ENCODE measurements around the gene PRRX2. TPM values are rescaled to one million over a fixed set of nuclear protein-coding genes. Genes with fewer than 3 reads are reported as not detected.

Gene PRRX2
- total and polyA plus RNA-seq, 7 experiments from 2014 or later, result 1.1 TPM; not detected in 6

DNA sequence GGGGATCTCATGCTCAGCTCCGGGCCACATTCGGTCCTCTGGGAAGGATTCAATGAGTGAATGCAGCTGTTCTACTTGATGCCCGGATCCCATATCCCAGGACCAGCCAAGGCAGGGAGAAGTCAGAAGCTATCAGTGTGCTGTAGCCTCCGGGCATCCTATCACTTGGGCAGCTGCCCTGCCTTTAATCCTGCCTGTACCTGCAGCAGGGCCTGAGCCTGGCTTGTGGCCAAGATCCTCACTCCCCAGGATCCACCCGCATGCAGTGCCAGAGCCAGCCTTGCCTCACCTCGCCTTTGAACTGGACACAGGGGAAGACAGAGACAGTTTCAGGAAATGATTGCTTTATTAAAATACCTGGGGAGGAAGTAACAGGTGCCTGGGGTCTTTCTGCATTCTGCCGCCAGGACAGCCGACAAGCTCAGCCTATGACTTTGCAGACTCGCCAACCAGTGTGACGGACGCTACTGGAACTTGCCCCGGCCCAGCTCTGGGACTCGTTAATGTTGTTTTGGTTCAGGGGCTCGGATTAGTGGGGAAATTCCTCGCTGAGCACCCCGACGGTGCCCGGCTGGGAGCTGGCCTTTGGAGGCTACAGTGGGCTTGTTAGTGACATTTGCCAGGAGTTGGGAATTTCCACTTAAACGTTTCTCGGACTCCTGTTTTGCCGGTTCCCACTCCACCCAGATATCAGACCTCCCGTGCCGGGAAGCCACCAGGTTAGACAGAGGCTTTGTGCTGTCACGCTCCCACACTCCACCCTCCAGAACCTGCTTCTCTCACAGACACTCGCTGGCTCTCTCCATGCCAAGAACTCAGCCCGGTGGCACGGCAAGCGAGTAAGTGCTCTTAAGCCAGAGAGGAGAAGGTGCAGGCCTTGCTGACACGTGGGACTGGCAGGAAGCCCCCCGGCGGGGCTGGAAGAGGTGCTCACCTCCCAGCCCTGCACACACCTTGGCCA, 86.7 kb downstream of the PRRX2 start:
- no peaks in the 10 kb centered on the region for H3K9me3 Mint-ChIP-seq
- peaks cover 0 to 13% (median 0%) of the 10 kb centered on the region in 5 donors for H3K27me3 Mint-ChIP-seq
- intact Hi-C loops (cut with micrococcal nuclease), result no loop called here
- ChIA-PET POLR2A (no interaction called here), CTCF (interaction anchor here (0.6 kb wide), 1 partner anchor 34 kb away, joined by 3 read pairs; no protein-coding TSS in a partner anchor)
- DNase-seq, result no peak
- peak overlapping the region in 3 of 9 donors; percentile 10 to 62 (median 20) for H3K27ac Mint-ChIP-seq
- H3K36me3 Mint-ChIP-seq, result no peaks in the 10 kb centered on the region
- no peak overlapping the region for H3K4me3 ChIP-seq (ENCODE audit: low read length)
- no peak overlapping the region for H3K27ac ChIP-seq (ENCODE audit: low read depth, low read length)
- H3K9me3 ChIP-seq (ENCODE audit: control insufficient read depth in 2 of 3, low read length in 3 of 3), result no peaks in the 10 kb centered on the region
- no peaks in the 10 kb centered on the region for H3K36me3 ChIP-seq (ENCODE audit: control insufficient read depth in 2 of 3, insufficient read depth in 3 of 3, low read length in 3 of 3)
- H3K4me1 ChIP-seq (ENCODE audit: control insufficient read depth in 2 of 2, insufficient read depth in 2 of 2, low read length in 2 of 2), result peaks cover 0 to 6% of the 10 kb centered on the region in 2 donors
- peaks cover 9 to 31% (median 15%) of the 10 kb centered on the region in 7 donors for H3K4me1 Mint-ChIP-seq
- H3K4me3 Mint-ChIP-seq, result peak overlapping the region in 7 of 10 donors; percentile 7 to 76 (median 50)
- H3K27me3 ChIP-seq (ENCODE audit: control insufficient read depth in 2 of 2, insufficient read depth in 2 of 2, low read length in 2 of 2), result no peaks in the 10 kb centered on the region
- no peak for ATAC-seq

DNA sequence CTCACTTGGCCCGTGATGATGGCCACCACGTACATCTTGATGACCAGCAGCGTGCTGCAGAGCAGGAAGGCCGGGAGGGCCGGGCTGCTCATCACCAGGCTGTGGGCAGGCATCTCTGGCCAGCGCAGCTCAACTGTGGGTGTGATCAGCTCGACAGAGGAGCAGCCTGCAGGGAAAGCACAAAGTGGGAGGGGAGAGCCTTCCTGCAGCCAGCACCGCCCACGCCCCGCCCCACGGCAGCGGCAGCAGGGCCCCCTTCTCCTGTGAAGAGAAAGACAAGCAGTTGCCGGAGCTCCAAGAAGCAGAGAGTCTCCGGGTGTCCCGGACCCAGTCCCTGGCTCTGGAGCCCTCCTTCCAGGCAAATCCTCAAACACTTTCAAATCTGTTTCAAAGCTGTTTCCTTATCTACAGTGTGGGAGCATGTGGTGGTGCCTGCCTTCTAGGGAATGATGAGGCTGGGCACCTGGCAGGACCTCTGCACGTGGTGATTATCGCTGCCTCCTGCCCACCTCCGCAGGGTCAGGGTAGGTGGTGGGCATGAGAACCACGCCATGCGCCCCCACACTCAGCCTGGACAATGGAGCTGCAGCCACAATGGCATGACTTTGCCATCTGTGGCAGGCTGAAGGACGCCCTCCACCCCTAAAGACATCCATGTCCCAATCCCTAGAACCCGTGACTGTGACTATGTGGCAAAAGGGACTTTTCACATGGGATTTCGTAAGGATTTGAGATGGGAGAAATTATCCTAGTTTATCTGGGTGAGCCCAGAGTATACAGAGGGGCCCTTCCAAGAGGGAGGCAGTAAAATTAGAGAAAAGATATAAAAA, 87.7 kb downstream of the PRRX2 start, which contains the start of gene PTGES:
TSS of gene PTGES (minus strand) at position 143 of the 830 bp plus-strand sequence. CDS start at position 113, 30 bp downstream.
- H3K4me3 ChIP-seq (ENCODE audit: low read length), result no peak within 1 kb of the TSS
- H3K9me3 ChIP-seq (ENCODE audit: control insufficient read depth in 2 of 3, low read length in 3 of 3), result no peaks in the 10 kb centered on the region
- ATAC-seq (peak; percentile 87), DNase-seq (peak; percentile 39 to 67 (median 50))
- H3K27me3 ChIP-seq (ENCODE audit: control insufficient read depth in 2 of 2, insufficient read depth in 2 of 2, low read length in 2 of 2), result no peaks in the 10 kb centered on the region
- intact Hi-C loops (cut with micrococcal nuclease), result no loop called here
- peaks cover 0 to 6% of the 10 kb centered on the region in 2 donors for H3K4me1 ChIP-seq (ENCODE audit: control insufficient read depth in 2 of 2, insufficient read depth in 2 of 2, low read length in 2 of 2)
- Mint-ChIP-seq H3K36me3 (no peaks in the 10 kb centered on the region), H3K27me3 (peaks cover 0 to 14% (median 3%) of the 10 kb centered on the region in 5 donors), H3K9me3 (no peaks in the 10 kb centered on the region), H3K4me3 (peak within 1 kb of the TSS in 8 of 10 donors; percentile 42 to 76 (median 50)), H3K27ac (peak within 1 kb of the TSS in 3 of 9 donors; percentile 10 to 62 (median 20)), H3K4me1 (peaks cover 9 to 41% (median 21%) of the 10 kb centered on the region in 7 donors)
- ChIA-PET POLR2A (no interaction called here), CTCF (interaction anchor here (0.6 to 1.4 kb wide), 2 partner anchors 15 to 33 kb away, joined by 3 to 4 read pairs; no protein-coding TSS in a partner anchor)
- no peaks in the 10 kb centered on the region for H3K36me3 ChIP-seq (ENCODE audit: control insufficient read depth in 2 of 3, insufficient read depth in 3 of 3, low read length in 3 of 3)
- no peak within 1 kb of the TSS for H3K27ac ChIP-seq (ENCODE audit: low read depth, low read length)

DNA sequence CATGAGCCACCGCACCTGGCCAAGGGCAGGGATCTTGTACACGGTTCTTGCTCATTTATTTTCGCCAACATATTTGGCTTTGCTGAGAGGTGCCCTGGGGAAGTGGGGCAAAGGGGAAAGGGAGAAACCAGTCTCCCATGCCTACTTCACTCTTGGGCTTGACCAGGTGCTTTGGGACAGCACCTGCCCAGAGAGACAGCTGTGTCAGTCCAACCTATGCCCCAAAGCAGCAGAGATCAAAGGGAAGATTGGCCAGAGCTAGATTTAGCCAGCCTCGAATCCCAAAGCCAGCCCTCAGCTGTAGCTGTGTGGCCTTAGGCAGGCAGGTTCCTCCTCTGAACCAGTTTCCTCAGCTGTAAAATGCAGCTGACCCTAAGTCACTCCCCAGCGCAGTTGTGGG, 89.7 kb downstream of the PRRX2 start:
- peaks cover 0 to 15% (median 5%) of the 10 kb centered on the region in 5 donors for H3K27me3 Mint-ChIP-seq
- Histone ChIP-seq H3K4me3 (ENCODE audit: low read length) (no peak overlapping the region), H3K27ac (ENCODE audit: low read depth, low read length) (no peak overlapping the region), H3K9me3 (ENCODE audit: control insufficient read depth in 2 of 3, low read length in 3 of 3) (no peaks in the 10 kb centered on the region), H3K27me3 (ENCODE audit: control insufficient read depth in 2 of 2, insufficient read depth in 2 of 2, low read length in 2 of 2) (no peaks in the 10 kb centered on the region), H3K4me1 (ENCODE audit: control insufficient read depth in 2 of 2, insufficient read depth in 2 of 2, low read length in 2 of 2) (peaks cover 0 to 6% of the 10 kb centered on the region in 2 donors), H3K36me3 (ENCODE audit: control insufficient read depth in 2 of 3, insufficient read depth in 3 of 3, low read length in 3 of 3) (no peaks in the 10 kb centered on the region)
- H3K9me3 Mint-ChIP-seq, result no peaks in the 10 kb centered on the region
- no peak overlapping the region for H3K4me3 Mint-ChIP-seq
- no peak overlapping the region for H3K27ac Mint-ChIP-seq
- intact Hi-C loops (cut with micrococcal nuclease), result no loop called here
- CTCF ChIA-PET, result no interaction called here
- peaks cover 9 to 44% (median 26%) of the 10 kb centered on the region in 7 donors for H3K4me1 Mint-ChIP-seq
- no peak for DNase-seq
- no peaks in the 10 kb centered on the region for H3K36me3 Mint-ChIP-seq
- ATAC-seq, result no peak
- POLR2A ChIA-PET, result no interaction called here

DNA sequence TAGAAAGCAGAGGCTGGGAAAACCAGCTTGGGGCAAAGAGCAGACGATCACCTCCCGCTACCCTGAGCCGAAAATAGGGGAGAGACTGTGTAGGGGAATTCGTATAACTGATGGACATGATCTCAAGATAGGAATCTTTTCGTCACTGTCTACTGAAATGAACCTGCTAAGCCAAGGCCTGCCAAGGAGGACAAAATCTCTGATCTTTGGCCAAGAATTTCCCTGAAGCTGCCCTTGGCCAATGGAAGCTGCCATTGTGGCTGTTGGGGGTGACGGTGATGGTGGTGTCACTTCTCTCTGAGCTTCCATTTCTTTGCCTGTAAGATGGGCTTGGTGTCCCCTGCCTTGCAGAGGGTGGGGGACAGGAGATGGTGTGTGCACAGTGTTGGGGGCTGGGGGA, 90.7 kb downstream of the PRRX2 start:
- no peak overlapping the region for H3K4me3 ChIP-seq (ENCODE audit: low read length)
- H3K36me3 ChIP-seq (ENCODE audit: control insufficient read depth in 2 of 3, insufficient read depth in 3 of 3, low read length in 3 of 3), result no peaks in the 10 kb centered on the region
- Mint-ChIP-seq H3K36me3 (no peaks in the 10 kb centered on the region), H3K27ac (no peak overlapping the region), H3K9me3 (no peaks in the 10 kb centered on the region), H3K27me3 (peaks cover 0 to 15% (median 5%) of the 10 kb centered on the region in 5 donors), H3K4me1 (peaks cover 9 to 44% (median 26%) of the 10 kb centered on the region in 7 donors), H3K4me3 (peak overlapping the region in 1 of 10 donors; percentile 45)
- peaks cover 0 to 6% of the 10 kb centered on the region in 2 donors for H3K4me1 ChIP-seq (ENCODE audit: control insufficient read depth in 2 of 2, insufficient read depth in 2 of 2, low read length in 2 of 2)
- POLR2A ChIA-PET, result interaction anchor here (0.6 kb wide), 1 partner anchor 321 kb away, joined by 3 read pairs; no protein-coding TSS in a partner anchor
- H3K27me3 ChIP-seq (ENCODE audit: control insufficient read depth in 2 of 2, insufficient read depth in 2 of 2, low read length in 2 of 2), result no peaks in the 10 kb centered on the region
- CTCF ChIA-PET, result no interaction called here
- H3K9me3 ChIP-seq (ENCODE audit: control insufficient read depth in 2 of 3, low read length in 3 of 3), result no peaks in the 10 kb centered on the region
- intact Hi-C loops (cut with micrococcal nuclease), result no loop called here
- DNase-seq, result no peak
- ATAC-seq, result no peak
- H3K27ac ChIP-seq (ENCODE audit: low read depth, low read length), result no peak overlapping the region

DNA sequence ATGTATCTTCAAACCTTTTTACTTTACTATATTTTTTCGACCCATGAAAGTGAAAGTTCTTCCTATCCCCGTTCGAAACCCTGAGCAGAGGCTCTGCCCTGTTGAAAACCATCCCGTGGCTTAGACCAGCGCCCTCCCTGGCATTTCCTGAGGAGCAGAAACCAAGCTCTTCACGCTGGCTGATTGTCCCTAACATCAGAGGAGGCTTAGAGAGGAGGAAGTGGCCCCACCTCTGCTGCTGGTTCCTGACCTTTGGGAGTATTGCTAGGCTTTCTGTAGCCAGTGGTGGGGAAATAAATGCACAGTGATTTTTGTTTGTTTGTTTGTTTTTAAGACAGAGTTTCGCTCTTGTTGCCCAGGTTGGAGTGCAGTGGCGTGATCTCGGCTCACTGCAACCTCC, 91.6 kb downstream of the PRRX2 start:
- POLR2A ChIA-PET, result interaction anchor here (1.0 kb wide), 1 partner anchor 20 kb away, joined by 8 read pairs; no protein-coding TSS in a partner anchor
- peak; percentile 77 for ATAC-seq
- H3K9me3 ChIP-seq (ENCODE audit: control insufficient read depth in 2 of 3, low read length in 3 of 3), result no peaks in the 10 kb centered on the region
- peak in 1 of 9 donors; percentile 2 for DNase-seq
- no peaks in the 10 kb centered on the region for H3K36me3 Mint-ChIP-seq
- CTCF ChIA-PET, result no interaction called here
- no peak overlapping the region for H3K27ac ChIP-seq (ENCODE audit: low read depth, low read length)
- H3K27me3 Mint-ChIP-seq, result peaks cover 0 to 15% (median 5%) of the 10 kb centered on the region in 5 donors
- H3K4me1 ChIP-seq (ENCODE audit: control insufficient read depth in 2 of 2, insufficient read depth in 2 of 2, low read length in 2 of 2), result peaks cover 0 to 6% of the 10 kb centered on the region in 2 donors
- no peaks in the 10 kb centered on the region for H3K27me3 ChIP-seq (ENCODE audit: control insufficient read depth in 2 of 2, insufficient read depth in 2 of 2, low read length in 2 of 2)
- H3K4me1 Mint-ChIP-seq, result peaks cover 9 to 42% (median 26%) of the 10 kb centered on the region in 7 donors
- peak overlapping the region in 6 of 9 donors; percentile 5 to 77 (median 60) for H3K27ac Mint-ChIP-seq
- H3K36me3 ChIP-seq (ENCODE audit: control insufficient read depth in 2 of 3, insufficient read depth in 3 of 3, low read length in 3 of 3), result no peaks in the 10 kb centered on the region
- H3K9me3 Mint-ChIP-seq, result no peaks in the 10 kb centered on the region
- intact Hi-C loops (cut with micrococcal nuclease), result no loop called here
- peak overlapping the region; percentile 0 to 79 (median 63) for H3K4me3 Mint-ChIP-seq
- H3K4me3 ChIP-seq (ENCODE audit: low read length), result no peak overlapping the region

DNA sequence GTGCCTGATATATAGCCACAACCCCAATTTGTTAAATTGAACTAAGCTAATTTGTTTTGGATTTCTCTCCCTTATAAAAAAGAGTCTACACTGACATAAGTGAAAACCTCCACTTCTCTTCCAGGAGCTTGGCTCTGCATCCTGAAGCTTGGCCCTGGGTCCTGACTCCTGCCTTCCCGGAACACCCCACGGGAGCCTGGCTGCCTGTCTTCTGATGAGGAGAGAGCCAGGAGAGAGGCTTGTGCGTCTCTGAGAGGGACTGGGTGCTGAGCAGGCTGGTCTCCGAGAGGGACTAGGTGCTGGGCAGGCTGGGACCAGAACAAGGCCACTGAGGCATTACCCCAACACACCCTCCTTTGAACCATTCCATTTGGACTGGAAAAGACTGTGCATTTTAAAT, 93.9 kb downstream of the PRRX2 start:
- Mint-ChIP-seq H3K27me3 (peaks cover 0 to 7% (median 0%) of the 10 kb centered on the region in 5 donors), H3K4me3 (no peak overlapping the region), H3K36me3 (no peaks in the 10 kb centered on the region), H3K9me3 (no peaks in the 10 kb centered on the region), H3K4me1 (peaks cover 0 to 25% (median 15%) of the 10 kb centered on the region in 7 donors), H3K27ac (peak overlapping the region in 1 of 9 donors; percentile 49)
- Histone ChIP-seq H3K27ac (ENCODE audit: low read depth, low read length) (no peak overlapping the region), H3K4me1 (ENCODE audit: control insufficient read depth in 2 of 2, insufficient read depth in 2 of 2, low read length in 2 of 2) (no peaks in the 10 kb centered on the region), H3K36me3 (ENCODE audit: control insufficient read depth in 2 of 3, insufficient read depth in 3 of 3, low read length in 3 of 3) (no peaks in the 10 kb centered on the region), H3K9me3 (ENCODE audit: control insufficient read depth in 2 of 3, low read length in 3 of 3) (no peaks in the 10 kb centered on the region), H3K27me3 (ENCODE audit: control insufficient read depth in 2 of 2, insufficient read depth in 2 of 2, low read length in 2 of 2) (no peaks in the 10 kb centered on the region), H3K4me3 (ENCODE audit: low read length) (no peak overlapping the region)
- POLR2A ChIA-PET, result no interaction called here
- CTCF ChIA-PET, result interaction anchor here (0.6 to 1.0 kb wide), 2 partner anchors 24 to 296 kb away, joined by 3 read pairs; no protein-coding TSS in a partner anchor
- intact Hi-C loops (cut with micrococcal nuclease), result no loop called here
- DNase-seq (no peak), ATAC-seq (no peak)
